Activated naive CD8-positive, alpha-beta T cell treated with anti-CD3 and anti-CD28 coated beads for 36 hours (primary cell): ENCODE results near the gene NUPR1. TPM values are rescaled to one million over a fixed set of nuclear protein-coding genes. Genes with fewer than 3 reads are reported as not detected.
"Not testable (repeated sequence)": the region's sequence is repeated elsewhere in the genome, so short reads cannot be mapped to it uniquely, and the experiment has no call there.

Experiments used
- DNase-seq: peaks from one replicate; pipeline ENCODE4 v3.0.0; 2021
- H3K27ac Mint-ChIP-seq: one replicate; pipeline ENCODE4 v1.8.0; 2022; ENCODE audit warnings: mild to moderate bottlenecking, moderate library complexity, mixed read lengths
- H3K27me3 Mint-ChIP-seq: one replicate; pipeline ENCODE4 v1.8.0; 2022; ENCODE audit warnings: mild to moderate bottlenecking, mixed read lengths
- H3K36me3 Mint-ChIP-seq: one replicate; pipeline ENCODE4 v1.8.0; 2021; ENCODE audit warnings: mild to moderate bottlenecking, mixed read lengths
- H3K4me1 Mint-ChIP-seq: one replicate; pipeline ENCODE4 v1.8.0; 2021; ENCODE audit warnings: mixed read lengths
- H3K4me3 Mint-ChIP-seq: one replicate; pipeline ENCODE4 v1.8.0; 2022; ENCODE audit warnings: mild to moderate bottlenecking, moderate library complexity, mixed read lengths
- H3K9me3 Mint-ChIP-seq: one replicate; pipeline ENCODE4 v1.8.0; 2022; ENCODE audit warnings: mixed read lengths
- total RNA-seq, 2 experiments: library from RNA; stranded (reverse); gene quantifications; one replicate each; pipeline ENCODE4 v1.2.3, GENCODE V29; 2021

NUPR1 gene
- total RNA-seq, 2 experiments from 2014 or later = not detected

GRCh38 chr16:28521436-28521835 is 17.3 kb downstream of the NUPR1 start:
- Mint-ChIP-seq H3K9me3 (no peaks in the 10 kb centered on the region), H3K27ac (no peak overlapping the region), H3K4me3 (no peak overlapping the region), H3K4me1 (peaks cover 8% of the 10 kb centered on the region), H3K27me3 (no peaks in the 10 kb centered on the region), H3K36me3 (no peaks in the 10 kb centered on the region)
- no peak for DNase-seq

- no peak overlapping the region for H3K27ac Mint-ChIP-seq
- no peaks in the 10 kb centered on the region for H3K27me3 Mint-ChIP-seq
- no peak overlapping the region for H3K4me3 Mint-ChIP-seq
- H3K4me1 Mint-ChIP-seq = peaks cover 8% of the 10 kb centered on the region
- H3K36me3 Mint-ChIP-seq = no peaks in the 10 kb centered on the region
- no peak for DNase-seq
- no peaks in the 10 kb centered on the region for H3K9me3 Mint-ChIP-seq
These were observed 18.1 kb downstream of the NUPR1 start for GRCh38 chr16:28520672-28521071.

- Mint-ChIP-seq H3K4me1 (peaks cover 3% of the 10 kb centered on the region), H3K36me3 (no peaks in the 10 kb centered on the region)
- no peak for DNase-seq
These were observed 24.5 kb downstream of the NUPR1 start for GRCh38 chr16:28514246-28514645.

GRCh38 chr16:28513484-28514181 is 25.1 kb downstream of the NUPR1 start:
- no peak overlapping the region for H3K4me3 Mint-ChIP-seq
- no peak for DNase-seq
- no peaks in the 10 kb centered on the region for H3K27me3 Mint-ChIP-seq
- no peak overlapping the region for H3K27ac Mint-ChIP-seq
- H3K36me3 Mint-ChIP-seq = no peaks in the 10 kb centered on the region
- H3K9me3 Mint-ChIP-seq = no peaks in the 10 kb centered on the region
- H3K4me1 Mint-ChIP-seq = peaks cover 3% of the 10 kb centered on the region

More at GRCh38 chr16:28514246-28514645, 24.5 kb downstream of the NUPR1 start:
- Mint-ChIP-seq H3K4me3 (no peak overlapping the region), H3K27me3 (no peaks in the 10 kb centered on the region), H3K27ac (no peak overlapping the region), H3K9me3 (no peaks in the 10 kb centered on the region)

- no peak for DNase-seq
- H3K36me3 Mint-ChIP-seq = no peaks in the 10 kb centered on the region
- no peaks in the 10 kb centered on the region for H3K9me3 Mint-ChIP-seq
- no peak overlapping the region for H3K27ac Mint-ChIP-seq
- H3K4me3 Mint-ChIP-seq = no peak overlapping the region
- no peaks in the 10 kb centered on the region for H3K27me3 Mint-ChIP-seq
- peaks cover 13% of the 10 kb centered on the region for H3K4me1 Mint-ChIP-seq
These were observed 26.7 kb downstream of the NUPR1 start for GRCh38 chr16:28511801-28512789.

GRCh38 chr16:28511031-28511430 is 27.7 kb downstream of the NUPR1 start:
- H3K4me3 Mint-ChIP-seq = no peak overlapping the region
- H3K9me3 Mint-ChIP-seq = no peaks in the 10 kb centered on the region
- H3K36me3 Mint-ChIP-seq = no peaks in the 10 kb centered on the region
- no peak for DNase-seq
- H3K27me3 Mint-ChIP-seq = no peaks in the 10 kb centered on the region
- H3K4me1 Mint-ChIP-seq = peaks cover 17% of the 10 kb centered on the region
- no peak overlapping the region for H3K27ac Mint-ChIP-seq

GRCh38 chr16:28505489-28506137 is 33.2 kb downstream of the NUPR1 start:
- Mint-ChIP-seq H3K36me3 (no peaks in the 10 kb centered on the region), H3K27ac (no peak overlapping the region), H3K9me3 (no peaks in the 10 kb centered on the region), H3K4me3 (no peak overlapping the region), H3K4me1 (peaks cover 15% of the 10 kb centered on the region), H3K27me3 (no peaks in the 10 kb centered on the region)
- no peak for DNase-seq

- no peak for DNase-seq
- H3K9me3 Mint-ChIP-seq = no peaks in the 10 kb centered on the region
- no peak overlapping the region for H3K27ac Mint-ChIP-seq
- peaks cover 17% of the 10 kb centered on the region for H3K4me1 Mint-ChIP-seq
- H3K27me3 Mint-ChIP-seq = no peaks in the 10 kb centered on the region
- no peaks in the 10 kb centered on the region for H3K36me3 Mint-ChIP-seq
- H3K4me3 Mint-ChIP-seq = no peak overlapping the region
These were observed 33.9 kb downstream of the NUPR1 start for GRCh38 chr16:28504707-28505404.

GRCh38 chr16:28503470-28504259 is 35.1 kb downstream of the NUPR1 start:
- no peaks in the 10 kb centered on the region for H3K27me3 Mint-ChIP-seq
- H3K4me3 Mint-ChIP-seq = no peak overlapping the region
- H3K4me1 Mint-ChIP-seq = peaks cover 17% of the 10 kb centered on the region
- no peaks in the 10 kb centered on the region for H3K36me3 Mint-ChIP-seq
- DNase-seq = no peak
- H3K9me3 Mint-ChIP-seq = no peaks in the 10 kb centered on the region
- no peak overlapping the region for H3K27ac Mint-ChIP-seq

- no peak for DNase-seq
- H3K4me1 Mint-ChIP-seq = peaks cover 9% of the 10 kb centered on the region
- H3K27ac Mint-ChIP-seq = no peak overlapping the region
- H3K4me3 Mint-ChIP-seq = no peak overlapping the region
- H3K9me3 Mint-ChIP-seq = no peaks in the 10 kb centered on the region
- no peaks in the 10 kb centered on the region for H3K36me3 Mint-ChIP-seq
- no peaks in the 10 kb centered on the region for H3K27me3 Mint-ChIP-seq
These were observed 36.5 kb downstream of the NUPR1 start for GRCh38 chr16:28502290-28502689.

- H3K9me3 Mint-ChIP-seq = no peaks in the 10 kb centered on the region
These were observed 37.2 kb downstream of the NUPR1 start for GRCh38 chr16:28501258-28502232.

GRCh38 chr16:28500476-28501180 is 38.1 kb downstream of the NUPR1 start:
- DNase-seq, H3K4me3 Mint-ChIP-seq, H3K9me3 Mint-ChIP-seq, H3K36me3 Mint-ChIP-seq, H3K27ac Mint-ChIP-seq, H3K27me3 Mint-ChIP-seq: not testable (repeated sequence)
- peaks cover 14% of the 10 kb centered on the region for H3K4me1 Mint-ChIP-seq

More at GRCh38 chr16:28501258-28502232, 37.2 kb downstream of the NUPR1 start:
- Mint-ChIP-seq H3K36me3 (no peaks in the 10 kb centered on the region), H3K27me3 (no peaks in the 10 kb centered on the region), H3K4me1 (peaks cover 7% of the 10 kb centered on the region), H3K4me3 (no peak overlapping the region), H3K27ac (no peak overlapping the region)
- DNase-seq = no peak

- H3K27me3 Mint-ChIP-seq = no peaks in the 10 kb centered on the region
- H3K36me3 Mint-ChIP-seq = peaks cover 2% of the 10 kb centered on the region
- H3K4me1 Mint-ChIP-seq = peaks cover 22% of the 10 kb centered on the region
- H3K4me3 Mint-ChIP-seq = no peak overlapping the region
- no peaks in the 10 kb centered on the region for H3K9me3 Mint-ChIP-seq
- DNase-seq = no peak
- no peak overlapping the region for H3K27ac Mint-ChIP-seq
These were observed 38.9 kb downstream of the NUPR1 start for GRCh38 chr16:28499854-28500253.
